ENCODE data around the gene CDC42EP3.

The CDC42EP3 gene

DNA sequence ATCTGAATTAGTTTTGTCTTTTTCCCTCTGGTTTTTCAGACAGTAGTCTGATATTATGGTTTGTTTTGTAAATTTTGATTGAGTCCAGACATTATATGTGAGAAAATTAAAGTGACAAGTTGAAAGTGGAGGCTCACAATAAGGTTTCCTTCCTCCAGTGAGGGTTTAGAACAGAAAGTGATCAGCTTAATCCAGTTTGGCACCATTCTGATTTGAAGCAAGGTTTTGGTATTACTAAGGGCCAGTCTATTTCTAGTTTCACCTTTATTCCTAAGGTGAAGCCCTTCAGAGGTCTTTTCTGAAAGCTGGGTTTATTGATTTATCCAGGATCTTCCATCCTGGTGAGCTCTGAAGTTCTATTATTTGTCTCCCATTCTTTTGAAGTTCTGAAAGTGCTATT lies 68.7 kb downstream of the CDC42EP3 start:
- H3K36me3 Mint-ChIP-seq (ENCODE audit: low read depth), result no peaks in the 10 kb centered on the region
- TF ChIP-seq, protein P1, sequence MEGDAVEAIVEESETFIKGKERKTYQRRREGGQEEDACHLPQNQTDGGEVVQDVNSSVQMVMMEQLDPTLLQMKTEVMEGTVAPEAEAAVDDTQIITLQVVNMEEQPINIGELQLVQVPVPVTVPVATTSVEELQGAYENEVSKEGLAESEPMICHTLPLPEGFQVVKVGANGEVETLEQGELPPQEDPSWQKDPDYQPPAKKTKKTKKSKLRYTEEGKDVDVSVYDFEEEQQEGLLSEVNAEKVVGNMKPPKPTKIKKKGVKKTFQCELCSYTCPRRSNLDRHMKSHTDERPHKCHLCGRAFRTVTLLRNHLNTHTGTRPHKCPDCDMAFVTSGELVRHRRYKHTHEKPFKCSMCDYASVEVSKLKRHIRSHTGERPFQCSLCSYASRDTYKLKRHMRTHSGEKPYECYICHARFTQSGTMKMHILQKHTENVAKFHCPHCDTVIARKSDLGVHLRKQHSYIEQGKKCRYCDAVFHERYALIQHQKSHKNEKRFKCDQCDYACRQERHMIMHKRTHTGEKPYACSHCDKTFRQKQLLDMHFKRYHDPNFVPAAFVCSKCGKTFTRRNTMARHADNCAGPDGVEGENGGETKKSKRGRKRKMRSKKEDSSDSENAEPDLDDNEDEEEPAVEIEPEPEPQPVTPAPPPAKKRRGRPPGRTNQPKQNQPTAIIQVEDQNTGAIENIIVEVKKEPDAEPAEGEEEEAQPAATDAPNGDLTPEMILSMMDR (IDR thresholded peaks at IDR 0.05), result no peak
- H3K4me3 Mint-ChIP-seq, result no peak overlapping the region
- peaks cover 6% of the 10 kb centered on the region for H3K27me3 Mint-ChIP-seq (ENCODE audit: low read depth, poor library complexity)
- H3K4me1 Mint-ChIP-seq, result no peaks in the 10 kb centered on the region
- H3K9me3 Mint-ChIP-seq, result peaks cover 17% of the 10 kb centered on the region
- no peak for DNase-seq
- no peak overlapping the region for H3K27ac Mint-ChIP-seq

DNA sequence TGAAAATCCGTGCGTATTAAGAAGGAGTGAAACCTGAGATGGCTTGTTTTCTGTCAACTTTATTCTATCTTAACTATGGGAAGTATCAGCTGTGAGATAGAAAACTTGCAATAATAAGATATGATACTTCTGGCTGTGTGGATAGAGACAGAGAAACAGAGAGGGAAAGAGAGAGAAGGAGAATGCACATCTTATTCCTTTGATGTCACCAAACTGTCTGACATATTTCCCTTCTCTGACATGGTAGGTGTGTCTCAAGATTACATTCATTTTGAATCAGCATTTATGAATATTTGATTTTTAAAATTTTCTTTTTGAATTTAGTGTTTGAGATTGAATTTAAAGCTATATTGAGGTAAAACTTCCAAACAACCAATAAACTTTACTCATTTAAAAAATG lies 69.4 kb downstream of the CDC42EP3 start:
- H3K9me3 Mint-ChIP-seq, result peaks cover 21% of the 10 kb centered on the region
- no peak overlapping the region for H3K4me3 Mint-ChIP-seq
- no peaks in the 10 kb centered on the region for H3K4me1 Mint-ChIP-seq
- H3K36me3 Mint-ChIP-seq (ENCODE audit: low read depth), result no peaks in the 10 kb centered on the region
- TF ChIP-seq, protein P1 (IDR thresholded peaks at IDR 0.05), result no peak
- peaks cover 6% of the 10 kb centered on the region for H3K27me3 Mint-ChIP-seq (ENCODE audit: low read depth, poor library complexity)
- no peak for DNase-seq
- H3K27ac Mint-ChIP-seq, result no peak overlapping the region

DNA sequence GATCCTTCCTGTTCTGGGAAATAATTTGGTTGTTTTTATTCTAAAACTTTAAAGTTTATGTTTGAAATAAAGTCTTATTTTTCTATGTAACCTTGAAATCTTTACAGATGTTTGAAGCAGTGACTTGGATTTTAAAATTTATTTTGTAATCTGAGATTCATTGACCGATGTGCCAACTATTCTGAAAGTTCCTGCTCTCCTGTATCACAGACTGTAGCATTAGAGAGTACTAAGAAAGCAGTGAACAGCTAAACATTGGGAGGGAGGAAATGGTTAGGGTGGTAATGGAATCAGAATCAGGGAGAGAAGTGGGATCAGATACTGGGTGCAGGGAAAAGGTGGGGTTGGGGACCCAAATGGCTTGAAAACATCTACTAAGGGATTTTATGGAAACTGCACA lies 69.9 kb downstream of the CDC42EP3 start:
- no peaks in the 10 kb centered on the region for H3K36me3 Mint-ChIP-seq (ENCODE audit: low read depth)
- H3K4me1 Mint-ChIP-seq, result no peaks in the 10 kb centered on the region
- no peak for DNase-seq
- H3K4me3 Mint-ChIP-seq, result no peak overlapping the region
- peaks cover 21% of the 10 kb centered on the region for H3K9me3 Mint-ChIP-seq
- TF ChIP-seq, protein P1 (IDR thresholded peaks at IDR 0.05), result no peak
- H3K27ac Mint-ChIP-seq, result peak overlapping the region; percentile 23
- peaks cover 6% of the 10 kb centered on the region for H3K27me3 Mint-ChIP-seq (ENCODE audit: low read depth, poor library complexity)

DNA sequence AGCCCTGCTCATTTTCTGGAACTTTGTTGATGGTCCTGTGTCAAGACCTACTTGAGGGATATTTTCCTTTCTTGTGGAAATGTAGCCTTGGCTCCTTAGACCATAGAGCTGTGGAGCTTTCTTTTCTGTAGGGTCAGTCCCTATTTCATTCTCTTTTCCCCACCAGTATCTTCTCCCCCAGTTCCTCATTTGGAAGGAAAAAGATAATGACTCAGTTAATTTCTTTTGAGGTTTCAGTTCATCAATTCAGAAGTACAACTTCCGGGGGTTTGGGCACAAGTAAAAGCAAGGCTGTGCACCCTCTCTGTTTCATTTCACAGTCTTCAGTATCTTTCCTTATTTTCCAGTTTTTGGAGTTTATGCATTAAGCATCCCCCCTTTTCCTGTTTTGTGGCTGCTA lies 70.7 kb downstream of the CDC42EP3 start:
- TF ChIP-seq, protein P1 (IDR thresholded peaks at IDR 0.05), result no peak
- Mint-ChIP-seq H3K36me3 (ENCODE audit: low read depth) (no peaks in the 10 kb centered on the region), H3K27ac (no peak overlapping the region), H3K4me1 (no peaks in the 10 kb centered on the region), H3K4me3 (no peak overlapping the region), H3K27me3 (ENCODE audit: low read depth, poor library complexity) (peaks cover 6% of the 10 kb centered on the region), H3K9me3 (peaks cover 20% of the 10 kb centered on the region)
- DNase-seq, result no peak

DNA sequence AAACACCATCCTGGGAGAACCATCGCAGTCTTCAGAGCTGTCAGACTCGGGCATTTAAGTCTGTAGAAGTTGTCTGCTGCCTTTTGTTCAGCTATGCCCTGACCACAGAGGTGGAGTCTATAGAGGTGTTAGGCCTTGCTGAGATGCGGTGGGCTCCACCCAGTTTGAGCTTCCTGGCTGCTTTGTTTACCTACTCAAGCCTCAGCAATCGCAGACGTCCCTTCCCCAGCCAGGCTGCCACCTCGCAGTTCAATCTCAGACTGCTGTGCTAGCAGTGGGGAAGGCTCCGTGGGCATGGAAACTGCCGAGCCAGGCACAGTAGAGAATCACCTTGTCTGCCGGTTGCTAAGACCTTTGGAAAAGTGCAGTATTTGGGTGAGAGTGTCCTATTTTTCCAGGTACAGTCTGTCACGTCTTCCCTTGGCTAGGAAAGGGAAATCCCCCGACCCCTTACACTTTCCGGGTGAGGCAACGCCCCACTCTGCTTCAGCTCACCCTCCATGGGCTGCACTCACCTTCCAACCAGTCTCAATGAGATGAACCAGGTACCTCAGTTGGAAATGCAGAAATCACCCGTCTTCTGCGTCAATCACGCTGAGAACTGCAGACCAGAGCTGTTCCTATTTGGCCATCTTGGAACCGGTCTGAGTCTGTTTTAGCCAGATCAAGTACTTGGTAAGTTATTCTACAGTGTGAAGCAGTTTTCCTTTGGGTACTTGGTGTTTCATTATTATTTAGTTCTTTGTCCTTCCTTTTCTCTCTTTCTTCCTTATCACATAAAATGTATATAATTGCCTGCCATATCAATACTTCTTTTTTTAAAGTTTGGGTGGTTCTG lies 71.5 kb downstream of the CDC42EP3 start:
- DNase-seq, result no peak
- peaks cover 25% of the 10 kb centered on the region for H3K9me3 Mint-ChIP-seq
- TF ChIP-seq, protein P1 (IDR thresholded peaks at IDR 0.05), result no peak
- peaks cover 3% of the 10 kb centered on the region for H3K27me3 Mint-ChIP-seq (ENCODE audit: low read depth, poor library complexity)
- H3K36me3 Mint-ChIP-seq (ENCODE audit: low read depth), result no peaks in the 10 kb centered on the region
- no peaks in the 10 kb centered on the region for H3K4me1 Mint-ChIP-seq
- no peak overlapping the region for H3K4me3 Mint-ChIP-seq
- no peak overlapping the region for H3K27ac Mint-ChIP-seq

DNA sequence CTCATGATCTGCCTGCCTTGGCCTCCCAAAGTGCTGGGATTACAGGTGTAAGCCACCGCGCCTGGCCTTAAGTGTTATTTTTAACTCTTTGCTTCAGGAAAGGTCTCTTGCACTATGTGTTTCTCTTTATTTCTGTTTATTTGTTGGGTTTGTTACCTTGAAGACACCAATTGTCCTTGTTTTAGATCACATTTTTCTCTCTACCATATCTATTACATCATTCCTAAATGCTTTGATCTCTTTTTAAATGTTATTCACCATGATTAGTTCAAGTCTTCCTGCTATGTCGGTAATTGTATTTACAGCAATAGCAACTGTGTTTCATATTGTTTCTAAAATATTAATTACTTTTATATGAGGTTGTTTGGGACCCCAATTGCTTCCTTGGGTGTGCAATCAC lies 77.7 kb downstream of the CDC42EP3 start:
- TF ChIP-seq, protein P1 (IDR thresholded peaks at IDR 0.05), result no peak
- no peak overlapping the region for H3K4me3 Mint-ChIP-seq
- no peak overlapping the region for H3K27ac Mint-ChIP-seq
- H3K36me3 Mint-ChIP-seq (ENCODE audit: low read depth), result peaks cover 4% of the 10 kb centered on the region
- DNase-seq, result no peak
- H3K4me1 Mint-ChIP-seq, result peaks cover 7% of the 10 kb centered on the region
- H3K27me3 Mint-ChIP-seq (ENCODE audit: low read depth, poor library complexity), result no peaks in the 10 kb centered on the region
- peaks cover 43% of the 10 kb centered on the region for H3K9me3 Mint-ChIP-seq
